HPDE6-E6E7 (cell line): ENCODE data around the gene SUN2.
A peak's percentile ranks its signal among the peaks of the same experiment; 100 is the strongest.

Source experiments
- DNase-seq: peaks from one replicate; pipeline ENCODE4 v3.0.0; 2011; ENCODE audit warnings: missing footprints; ENCODE audit errors: extremely low spot score

The SUN2 gene

GRCh38 chr22:38753948-38754750 lies 1.6 kb downstream of the SUN2 start:
- no peak for DNase-seq

GRCh38 chr22:38751422-38752346 lies 4.1 kb downstream of the SUN2 start:
- peak; percentile 43 for DNase-seq

GRCh38 chr22:38751066-38751421 lies 4.8 kb downstream of the SUN2 start:
- no peak for DNase-seq

- DNase-seq, result no peak
Measured at GRCh38 chr22:38750638-38751037, 5.2 kb downstream of the SUN2 start.

- no peak for DNase-seq
Measured at GRCh38 chr22:38750104-38750503, 5.7 kb downstream of the SUN2 start.

- DNase-seq, result peak; percentile 48
Measured at GRCh38 chr22:38748487-38749136, 7.2 kb downstream of the SUN2 start.

- DNase-seq, result no peak
Measured at GRCh38 chr22:38745676-38746460, 9.9 kb downstream of the SUN2 start.

- no peak for DNase-seq
Measured at GRCh38 chr22:38744981-38745380, 10.8 kb downstream of the SUN2 start.

- no peak for DNase-seq
Measured at GRCh38 chr22:38742176-38742942, 13.4 kb downstream of the SUN2 start.

GRCh38 chr22:38741576-38741975 lies 14.2 kb downstream of the SUN2 start:
- DNase-seq, result no peak

GRCh38 chr22:38741166-38741565 lies 14.6 kb downstream of the SUN2 start:
- DNase-seq, result no peak

GRCh38 chr22:38740754-38741153 lies 15.0 kb downstream of the SUN2 start:
- DNase-seq, result no peak

- DNase-seq, result no peak
Measured at GRCh38 chr22:38740116-38740723, 15.6 kb downstream of the SUN2 start.

GRCh38 chr22:38739300-38740055 lies 16.3 kb downstream of the SUN2 start:
- DNase-seq, result no peak

GRCh38 chr22:38738475-38739070 lies 17.2 kb downstream of the SUN2 start:
- DNase-seq, result no peak

- DNase-seq, result no peak
Measured at GRCh38 chr22:38737302-38738060, 18.3 kb downstream of the SUN2 start.

- DNase-seq, result no peak
Measured at GRCh38 chr22:38736257-38736570, 19.6 kb downstream of the SUN2 start.

- no peak for DNase-seq
Measured at GRCh38 chr22:38735465-38736256, 20.1 kb downstream of the SUN2 start.
